ENCODE results near the gene PTPRG.

The PTPRG gene

DNA sequence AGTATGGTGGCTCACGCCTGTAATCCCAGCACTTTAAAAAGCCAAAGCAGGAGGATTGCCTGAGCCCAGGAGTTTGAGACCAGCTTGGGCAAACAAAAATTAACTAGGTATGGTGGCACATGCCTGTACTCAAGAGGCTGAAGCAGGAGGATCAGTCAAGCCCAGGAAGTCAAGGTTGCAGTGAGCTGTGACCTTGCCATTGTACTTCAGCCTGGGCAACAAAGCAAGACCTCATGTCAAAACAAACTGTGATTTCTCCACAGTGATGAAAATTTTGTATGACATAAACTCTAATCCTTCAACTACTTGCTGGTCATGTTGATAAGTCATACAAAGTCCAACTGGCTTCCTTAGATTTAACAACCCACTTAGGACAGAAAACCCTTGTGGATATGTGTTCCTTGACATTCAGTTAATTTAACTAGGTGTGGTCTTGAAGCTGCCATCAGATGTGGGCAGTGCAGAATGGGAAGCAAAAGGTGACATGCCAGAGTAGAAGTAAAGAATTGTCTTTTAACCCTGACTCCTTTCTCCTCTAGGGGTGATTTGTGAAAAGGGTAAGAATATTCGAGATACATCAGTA is 263.3 kb downstream of the PTPRG start:
- no peaks in the 10 kb centered on the region for H3K4me1 ChIP-seq (ENCODE audit: control insufficient read depth, insufficient read depth, low read length)

DNA sequence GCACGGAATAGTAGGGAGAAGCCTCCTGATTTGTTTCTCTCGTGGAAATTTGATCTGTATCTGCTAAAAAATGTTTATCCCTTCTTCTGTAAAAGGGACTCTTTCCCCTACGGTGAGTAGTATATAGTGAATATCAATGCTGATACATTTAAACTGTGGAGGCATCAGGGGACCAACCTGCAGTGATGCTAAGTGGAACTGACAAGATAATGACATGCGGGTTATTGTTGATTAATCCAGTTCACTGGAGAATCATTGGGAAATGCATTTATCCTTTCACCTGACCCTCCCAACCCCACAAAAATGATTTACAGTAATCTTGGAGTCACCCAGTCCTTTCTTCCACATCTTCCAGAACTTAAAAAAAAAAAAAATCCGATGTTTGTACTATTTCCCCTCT is 264.8 kb downstream of the PTPRG start:
- Histone ChIP-seq H3K36me3 (ENCODE audit: control insufficient read depth, insufficient read depth, low read length) (no peaks in the 10 kb centered on the region), H3K4me3 (ENCODE audit: low read length) (no peak overlapping the region), H3K9me3 (ENCODE audit: control insufficient read depth, low read length) (no peaks in the 10 kb centered on the region), H3K4me1 (ENCODE audit: control insufficient read depth, insufficient read depth, low read length) (no peaks in the 10 kb centered on the region), H3K27me3 (ENCODE audit: control insufficient read depth, insufficient read depth, low read length) (no peaks in the 10 kb centered on the region), H3K9ac (ENCODE audit: low read length) (no peak overlapping the region)

More for the DNA sequence above, 263.3 kb downstream of the PTPRG start:
- no peak overlapping the region for H3K4me3 ChIP-seq (ENCODE audit: low read length)
- H3K36me3 ChIP-seq (ENCODE audit: control insufficient read depth, insufficient read depth, low read length) = no peaks in the 10 kb centered on the region
- no peaks in the 10 kb centered on the region for H3K9me3 ChIP-seq (ENCODE audit: control insufficient read depth, low read length)
- H3K9ac ChIP-seq (ENCODE audit: low read length) = no peak overlapping the region
- no peaks in the 10 kb centered on the region for H3K27me3 ChIP-seq (ENCODE audit: control insufficient read depth, insufficient read depth, low read length)

DNA sequence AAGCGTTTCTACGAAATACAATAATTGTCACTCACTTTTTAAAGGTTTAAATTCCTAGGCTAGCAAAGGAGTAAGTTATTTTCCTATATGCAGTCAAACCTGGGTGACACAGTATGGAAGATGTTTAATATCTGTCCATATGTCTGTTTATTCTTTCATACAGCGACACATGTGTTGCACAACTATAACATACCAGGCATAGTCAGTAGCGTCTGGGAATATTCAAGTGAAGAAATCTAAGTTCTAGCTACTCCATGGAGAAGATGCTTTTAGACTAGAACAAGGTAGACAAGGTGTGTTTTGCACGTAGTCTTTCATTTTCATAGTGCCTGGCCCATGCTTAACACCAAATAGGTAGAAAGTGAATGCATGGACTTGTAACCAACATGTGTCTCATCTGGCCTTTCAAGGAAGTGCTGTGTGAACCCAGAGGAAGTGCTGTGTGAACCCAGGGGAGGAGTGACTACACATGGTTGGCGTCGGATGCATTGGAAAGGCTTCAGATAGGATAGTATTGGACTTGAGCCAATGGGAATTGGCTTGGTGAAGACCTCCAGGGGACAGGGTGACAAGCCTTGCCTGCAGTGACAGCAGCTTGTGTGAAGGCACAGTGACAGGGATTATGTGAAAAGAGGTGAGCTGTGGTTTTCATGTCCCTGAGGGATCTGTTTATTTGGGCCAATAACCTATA is 267.0 kb downstream of the PTPRG start:
- H3K9ac ChIP-seq (ENCODE audit: low read length) = no peak overlapping the region
- H3K27me3 ChIP-seq (ENCODE audit: control insufficient read depth, insufficient read depth, low read length) = no peaks in the 10 kb centered on the region
- H3K36me3 ChIP-seq (ENCODE audit: control insufficient read depth, insufficient read depth, low read length) = no peaks in the 10 kb centered on the region
- no peaks in the 10 kb centered on the region for H3K9me3 ChIP-seq (ENCODE audit: control insufficient read depth, low read length)
- H3K4me1 ChIP-seq (ENCODE audit: control insufficient read depth, insufficient read depth, low read length) = no peaks in the 10 kb centered on the region
- H3K4me3 ChIP-seq (ENCODE audit: low read length) = no peak overlapping the region

DNA sequence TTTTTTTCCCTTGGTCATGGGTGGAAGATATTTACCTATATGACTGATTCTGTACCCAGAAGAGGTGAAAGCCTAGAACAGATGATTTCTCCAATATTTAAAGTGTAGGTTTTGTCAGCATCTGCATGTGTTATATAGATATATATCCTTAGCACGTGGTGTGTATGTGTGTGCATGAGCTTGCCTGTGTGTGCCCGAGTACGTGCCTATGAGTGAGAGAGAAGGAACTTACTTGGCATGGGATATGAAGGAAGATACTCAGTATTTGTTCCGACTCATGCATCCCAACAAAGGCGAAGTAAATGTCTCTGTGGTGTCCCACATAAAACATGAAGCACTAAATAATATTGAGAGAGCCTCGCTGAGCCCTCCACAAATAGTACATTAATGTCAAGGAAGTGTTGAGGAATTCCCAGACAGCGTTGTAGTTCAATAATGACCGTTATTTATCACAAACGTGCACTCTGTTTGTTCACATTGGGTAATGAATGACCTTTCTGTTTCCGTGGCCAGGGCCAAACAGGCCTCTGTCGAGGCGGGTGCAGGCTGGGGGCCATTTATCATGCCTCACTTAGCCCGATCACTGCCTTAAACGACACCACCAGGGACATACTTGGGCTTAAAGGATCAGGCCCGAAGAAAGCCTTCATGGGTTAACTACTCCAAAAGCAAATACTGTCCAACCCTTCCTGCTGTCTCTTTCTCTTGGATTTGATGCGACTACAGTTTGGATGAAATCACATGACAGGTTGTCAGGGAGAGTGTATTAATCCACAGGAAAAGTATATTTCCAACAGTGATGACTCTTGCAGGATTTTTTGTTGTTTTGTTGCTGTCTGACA is 267.7 kb downstream of the PTPRG start:
- Histone ChIP-seq H3K4me1 (ENCODE audit: control insufficient read depth, insufficient read depth, low read length) (no peaks in the 10 kb centered on the region), H3K4me3 (ENCODE audit: low read length) (no peak overlapping the region), H3K9me3 (ENCODE audit: control insufficient read depth, low read length) (no peaks in the 10 kb centered on the region), H3K36me3 (ENCODE audit: control insufficient read depth, insufficient read depth, low read length) (no peaks in the 10 kb centered on the region), H3K9ac (ENCODE audit: low read length) (no peak overlapping the region), H3K27me3 (ENCODE audit: control insufficient read depth, insufficient read depth, low read length) (no peaks in the 10 kb centered on the region)

DNA sequence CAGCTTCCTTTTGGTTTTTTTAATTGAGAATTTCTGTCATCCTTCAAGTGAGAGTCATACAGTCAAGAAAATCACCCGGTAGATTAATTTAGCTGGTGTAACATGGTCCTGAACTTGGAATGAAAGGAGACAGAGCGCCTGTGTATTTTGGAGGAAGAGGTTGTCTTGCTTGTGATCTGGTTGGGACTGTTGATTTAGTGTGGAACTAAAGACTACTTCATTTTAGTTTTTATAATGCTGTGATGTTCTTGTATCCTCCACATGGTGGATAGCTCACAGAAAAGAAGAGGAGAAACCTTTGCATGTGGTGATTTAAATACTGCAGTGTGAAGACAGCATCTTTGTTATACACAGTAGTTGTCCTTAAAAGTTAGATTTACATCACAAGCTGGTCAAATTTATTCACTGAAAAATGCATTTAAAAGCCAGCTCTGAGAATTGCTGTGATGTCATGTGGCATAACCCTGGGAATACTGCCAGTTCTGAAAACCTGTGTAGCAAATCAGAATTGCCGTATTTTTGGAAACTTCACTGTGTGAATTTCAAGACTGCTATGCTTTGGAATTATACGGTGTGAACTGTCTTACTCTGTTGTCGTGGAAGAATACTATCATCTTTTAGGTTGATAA is 268.5 kb downstream of the PTPRG start:
- H3K4me1 ChIP-seq (ENCODE audit: control insufficient read depth, insufficient read depth, low read length) = no peaks in the 10 kb centered on the region
- H3K9me3 ChIP-seq (ENCODE audit: control insufficient read depth, low read length) = no peaks in the 10 kb centered on the region
- no peak overlapping the region for H3K9ac ChIP-seq (ENCODE audit: low read length)
- H3K4me3 ChIP-seq (ENCODE audit: low read length) = no peak overlapping the region
- no peaks in the 10 kb centered on the region for H3K27me3 ChIP-seq (ENCODE audit: control insufficient read depth, insufficient read depth, low read length)
- no peaks in the 10 kb centered on the region for H3K36me3 ChIP-seq (ENCODE audit: control insufficient read depth, insufficient read depth, low read length)

DNA sequence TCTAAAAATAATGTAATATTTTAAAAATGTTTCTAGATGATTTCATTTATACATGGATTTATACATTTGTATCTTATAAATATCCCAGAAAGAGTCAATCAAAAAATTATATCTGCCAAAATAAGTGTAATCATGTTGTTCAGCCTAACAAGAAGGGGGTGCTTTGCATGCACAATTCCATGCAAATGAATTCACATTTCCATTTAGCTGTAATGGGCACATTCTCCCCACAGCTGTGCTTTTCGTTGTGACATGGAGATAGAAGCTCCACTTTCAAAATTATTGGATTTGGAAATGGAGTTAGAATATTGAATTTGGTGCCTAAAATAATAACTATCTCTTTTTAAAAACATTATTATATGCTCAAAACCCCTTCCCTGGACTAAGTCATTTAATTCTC is 270.6 kb downstream of the PTPRG start:
- Histone ChIP-seq H3K4me1 (ENCODE audit: control insufficient read depth, insufficient read depth, low read length) (no peaks in the 10 kb centered on the region), H3K9me3 (ENCODE audit: control insufficient read depth, low read length) (no peaks in the 10 kb centered on the region), H3K27me3 (ENCODE audit: control insufficient read depth, insufficient read depth, low read length) (no peaks in the 10 kb centered on the region), H3K36me3 (ENCODE audit: control insufficient read depth, insufficient read depth, low read length) (no peaks in the 10 kb centered on the region), H3K4me3 (ENCODE audit: low read length) (no peak overlapping the region), H3K9ac (ENCODE audit: low read length) (no peak overlapping the region)

DNA sequence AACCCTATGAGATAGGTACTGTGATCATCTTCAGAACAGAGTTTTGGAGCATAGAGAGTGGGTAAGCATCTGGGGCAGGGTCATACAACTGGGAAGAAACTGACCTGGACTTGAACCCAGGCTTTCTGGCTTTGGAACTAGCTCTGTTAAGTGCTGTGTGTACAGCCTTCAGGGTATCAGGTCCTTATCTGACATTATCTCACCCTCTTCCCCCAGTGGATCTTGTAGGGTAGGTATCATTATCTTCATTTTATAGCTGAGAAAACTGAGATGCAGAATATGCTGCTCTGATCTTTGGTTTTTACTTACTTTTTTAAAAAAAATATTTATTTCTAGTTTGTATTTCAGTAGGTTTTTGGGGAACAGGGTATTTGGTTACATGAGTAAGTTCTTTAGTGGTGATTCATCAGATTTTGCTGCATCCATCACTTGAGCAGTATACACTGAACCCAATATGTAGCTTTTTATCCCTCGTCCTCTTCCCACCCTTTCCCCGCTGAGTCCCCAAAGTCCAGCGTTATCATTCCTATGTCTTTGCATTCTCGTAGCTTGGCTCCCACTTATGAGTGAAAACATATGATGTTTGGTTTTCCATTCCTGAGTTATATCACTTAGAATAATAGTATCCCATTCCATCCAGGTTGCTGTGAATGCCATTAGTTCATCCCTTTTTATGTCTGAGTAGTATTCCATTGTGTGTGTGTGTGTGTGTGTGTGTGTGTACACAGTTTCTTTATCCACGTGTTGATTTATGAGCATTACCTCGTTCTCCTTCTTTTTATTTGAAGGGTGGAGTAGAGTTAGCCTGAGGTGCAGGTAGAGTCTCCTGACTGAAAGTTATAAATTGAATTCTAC is 271.2 kb downstream of the PTPRG start:
- Histone ChIP-seq H3K27me3 (ENCODE audit: control insufficient read depth, insufficient read depth, low read length) (no peaks in the 10 kb centered on the region), H3K9ac (ENCODE audit: low read length) (no peak overlapping the region), H3K4me1 (ENCODE audit: control insufficient read depth, insufficient read depth, low read length) (no peaks in the 10 kb centered on the region), H3K9me3 (ENCODE audit: control insufficient read depth, low read length) (no peaks in the 10 kb centered on the region), H3K36me3 (ENCODE audit: control insufficient read depth, insufficient read depth, low read length) (no peaks in the 10 kb centered on the region), H3K4me3 (ENCODE audit: low read length) (no peak overlapping the region)

DNA sequence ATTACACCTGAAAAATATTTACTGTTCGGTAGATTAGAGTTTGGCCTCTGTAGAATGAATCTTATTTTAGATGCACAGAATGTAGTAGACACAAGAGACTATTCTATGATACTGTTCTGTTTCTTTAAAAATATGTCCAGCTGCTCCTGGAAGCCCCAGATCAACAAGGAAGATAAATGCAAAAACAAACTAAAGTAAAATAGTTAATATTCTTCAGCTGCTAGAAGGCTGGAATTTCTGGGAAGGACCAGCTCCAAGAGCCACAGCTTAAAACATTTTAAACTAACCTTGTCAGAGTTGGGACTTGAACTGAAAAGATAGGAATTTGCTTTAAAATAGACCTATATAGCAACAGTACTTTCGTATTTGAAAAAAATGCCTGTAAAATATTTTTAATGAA is 277.9 kb downstream of the PTPRG start:
- H3K4me3 ChIP-seq (ENCODE audit: low read length) = no peak overlapping the region

DNA sequence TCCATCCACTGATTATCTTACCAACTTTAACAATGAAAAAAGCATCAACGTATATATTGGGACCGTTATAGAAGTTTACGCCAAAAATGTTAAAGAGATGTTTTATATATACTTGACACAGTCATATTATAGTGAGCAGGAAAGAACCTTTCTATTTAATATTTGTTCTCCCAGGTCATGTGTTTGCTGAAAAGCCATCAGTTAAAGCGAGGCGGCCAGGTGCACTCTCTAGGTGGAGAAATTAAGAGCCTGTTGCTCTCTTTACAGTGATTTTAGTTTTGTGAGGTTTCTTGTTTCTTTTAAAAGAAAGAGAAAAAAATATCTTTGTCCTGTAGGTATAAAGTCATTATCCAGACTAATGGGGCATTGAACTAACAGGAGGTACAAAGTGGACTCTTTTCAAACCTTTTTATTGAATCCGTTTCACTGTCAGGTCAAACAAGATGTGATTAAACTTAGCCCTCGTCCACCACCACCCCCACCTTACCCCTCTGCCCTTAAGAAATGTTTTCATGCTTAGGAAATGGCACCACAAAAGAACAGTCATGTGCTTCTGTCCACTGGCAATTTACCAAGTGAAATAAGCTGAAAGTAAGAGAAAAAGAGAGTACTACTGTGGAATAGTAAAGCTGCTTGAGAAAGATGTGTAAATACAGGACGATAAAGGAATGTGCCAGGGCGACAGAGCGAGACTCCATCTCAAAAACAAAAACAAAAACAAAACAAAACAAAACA is 279.9 kb downstream of the PTPRG start:
- Histone ChIP-seq H3K9ac (ENCODE audit: low read length) (no peak overlapping the region), H3K4me3 (ENCODE audit: low read length) (no peak overlapping the region), H3K9me3 (ENCODE audit: control insufficient read depth, low read length) (no peaks in the 10 kb centered on the region), H3K36me3 (ENCODE audit: control insufficient read depth, insufficient read depth, low read length) (no peaks in the 10 kb centered on the region), H3K4me1 (ENCODE audit: control insufficient read depth, insufficient read depth, low read length) (no peaks in the 10 kb centered on the region), H3K27me3 (ENCODE audit: control insufficient read depth, insufficient read depth, low read length) (no peaks in the 10 kb centered on the region)

More for the DNA sequence above, 277.9 kb downstream of the PTPRG start:
- no peaks in the 10 kb centered on the region for H3K4me1 ChIP-seq (ENCODE audit: control insufficient read depth, insufficient read depth, low read length)
- no peaks in the 10 kb centered on the region for H3K27me3 ChIP-seq (ENCODE audit: control insufficient read depth, insufficient read depth, low read length)
- H3K9ac ChIP-seq (ENCODE audit: low read length) = no peak overlapping the region
- H3K36me3 ChIP-seq (ENCODE audit: control insufficient read depth, insufficient read depth, low read length) = no peaks in the 10 kb centered on the region
- no peaks in the 10 kb centered on the region for H3K9me3 ChIP-seq (ENCODE audit: control insufficient read depth, low read length)

DNA sequence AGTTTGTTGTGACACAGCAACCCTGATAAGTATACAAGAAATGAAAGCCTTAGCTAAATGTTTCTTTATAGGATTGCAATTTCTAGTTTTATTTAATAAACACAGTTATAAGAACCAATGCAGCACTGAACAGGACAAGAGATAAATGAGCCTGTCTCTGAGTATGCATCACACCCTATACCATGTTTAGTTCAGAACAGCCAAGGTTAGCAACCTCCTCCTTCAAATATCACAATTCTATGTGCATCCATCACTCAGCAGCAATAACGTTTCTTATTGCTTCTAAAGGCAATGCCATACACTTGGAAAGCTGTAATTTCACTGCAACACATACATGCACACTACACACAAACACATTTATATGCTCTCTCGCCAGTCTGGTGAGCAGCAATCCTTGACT is 280.6 kb downstream of the PTPRG start:
- H3K4me3 ChIP-seq (ENCODE audit: low read length) = no peak overlapping the region

DNA sequence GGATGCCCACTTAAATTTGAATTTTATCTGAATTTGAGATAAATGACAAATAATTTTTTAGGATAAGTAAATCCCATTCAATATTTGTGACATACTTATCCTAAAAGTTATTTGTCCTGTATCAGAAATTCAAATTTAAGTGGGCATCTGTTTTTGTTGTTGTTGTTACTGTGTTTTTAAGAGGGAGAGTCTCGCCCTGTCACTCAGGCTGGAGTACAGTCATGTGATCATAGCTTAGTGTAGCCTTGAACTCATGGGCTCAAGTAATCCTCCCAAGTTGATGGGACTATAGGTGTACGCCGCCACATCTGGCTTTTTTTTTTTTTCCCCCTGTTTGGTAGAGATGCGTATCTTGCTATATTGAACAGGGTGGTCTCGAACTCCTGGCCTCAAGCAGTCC is 283.0 kb downstream of the PTPRG start:
- no peaks in the 10 kb centered on the region for H3K27me3 ChIP-seq (ENCODE audit: control insufficient read depth, insufficient read depth, low read length)

More for the DNA sequence above, 280.6 kb downstream of the PTPRG start:
- Histone ChIP-seq H3K4me1 (ENCODE audit: control insufficient read depth, insufficient read depth, low read length) (no peaks in the 10 kb centered on the region), H3K9me3 (ENCODE audit: control insufficient read depth, low read length) (no peaks in the 10 kb centered on the region), H3K9ac (ENCODE audit: low read length) (no peak overlapping the region), H3K27me3 (ENCODE audit: control insufficient read depth, insufficient read depth, low read length) (no peaks in the 10 kb centered on the region), H3K36me3 (ENCODE audit: control insufficient read depth, insufficient read depth, low read length) (no peaks in the 10 kb centered on the region)

More for the DNA sequence above, 283.0 kb downstream of the PTPRG start:
- peaks cover 14% of the 10 kb centered on the region for H3K4me1 ChIP-seq (ENCODE audit: control insufficient read depth, insufficient read depth, low read length)
- H3K9me3 ChIP-seq (ENCODE audit: control insufficient read depth, low read length) = no peaks in the 10 kb centered on the region
- no peak overlapping the region for H3K9ac ChIP-seq (ENCODE audit: low read length)
- H3K4me3 ChIP-seq (ENCODE audit: low read length) = no peak overlapping the region
- no peaks in the 10 kb centered on the region for H3K36me3 ChIP-seq (ENCODE audit: control insufficient read depth, insufficient read depth, low read length)

Measured in mucosa of stomach (tissue), 1 donor.